KMS-11 (cell line): ENCODE data around the gene OGFOD1.

Experiments
- H2AFZ ChIP-seq: fragments of 200-600 bp; sonication (generic); 2 replicates; pipeline ENCODE4 v1.6.1; 2016; ENCODE audit warnings: antibody characterized with exemption, mixed run types, low read depth
- H3K27ac ChIP-seq: fragments of 200-600 bp; sonication (generic); 2 replicates; pipeline ENCODE4 v1.6.1; 2016; ENCODE audit warnings: mild to moderate bottlenecking, mixed run types
- H3K27me3 ChIP-seq: fragments of 200-600 bp; sonication (generic); 2 replicates; pipeline ENCODE4 v1.6.1; 2017; ENCODE audit warnings: mild to moderate bottlenecking, low read depth, mixed run types, moderate library complexity; ENCODE audit not compliant: insufficient read depth
- H3K36me3 ChIP-seq: fragments of 200-600 bp; sonication (generic); 2 replicates; pipeline ENCODE4 v1.6.1; 2017; ENCODE audit warnings: mild to moderate bottlenecking, mixed run types; ENCODE audit not compliant: insufficient read depth
- H3K4me1 ChIP-seq: fragments of 200-600 bp; sonication (generic); 2 replicates; pipeline ENCODE4 v1.6.1; 2016; ENCODE audit warnings: mild to moderate bottlenecking, low read depth, mixed run types; ENCODE audit not compliant: poor library complexity, severe bottlenecking
- H3K4me2 ChIP-seq: fragments of 200-600 bp; sonication (generic); 2 replicates; pipeline ENCODE4 v1.7.0; 2016; ENCODE audit warnings: mild to moderate bottlenecking, mixed run types
- H3K4me3 ChIP-seq: fragments of 200-600 bp; sonication (generic); IDR thresholded peaks from 2 replicates; pipeline ENCODE4 v1.6.1; 2017; ENCODE audit warnings: low read depth, low read length, mixed read lengths; ENCODE audit not compliant: insufficient read depth
- H3K79me2 ChIP-seq: fragments of 200-600 bp; sonication (generic); 2 replicates; pipeline ENCODE4 v1.6.1; 2016; ENCODE audit warnings: low read depth, mixed run types; ENCODE audit not compliant: insufficient read depth
- H3K9ac ChIP-seq: fragments of 200-600 bp; sonication (generic); 2 replicates; pipeline ENCODE4 v1.6.1; 2016; ENCODE audit warnings: mild to moderate bottlenecking, mixed run types
- H4K20me1 ChIP-seq: fragments of 200-600 bp; sonication (generic); 2 replicates; pipeline ENCODE4 v1.6.1; 2016; ENCODE audit warnings: mild to moderate bottlenecking, mixed run types; ENCODE audit not compliant: insufficient read depth
- TF ChIP-seq, protein P1 (sequence below): fragments of 200-600 bp; sonication (generic); conservative IDR thresholded peaks from 2 replicates; pipeline ENCODE4 v1.6.1; 2017; ENCODE audit warnings: low read depth, mild to moderate bottlenecking, antibody characterized with exemption, low read length, moderate library complexity, mixed read lengths

The OGFOD1 gene

DNA sequence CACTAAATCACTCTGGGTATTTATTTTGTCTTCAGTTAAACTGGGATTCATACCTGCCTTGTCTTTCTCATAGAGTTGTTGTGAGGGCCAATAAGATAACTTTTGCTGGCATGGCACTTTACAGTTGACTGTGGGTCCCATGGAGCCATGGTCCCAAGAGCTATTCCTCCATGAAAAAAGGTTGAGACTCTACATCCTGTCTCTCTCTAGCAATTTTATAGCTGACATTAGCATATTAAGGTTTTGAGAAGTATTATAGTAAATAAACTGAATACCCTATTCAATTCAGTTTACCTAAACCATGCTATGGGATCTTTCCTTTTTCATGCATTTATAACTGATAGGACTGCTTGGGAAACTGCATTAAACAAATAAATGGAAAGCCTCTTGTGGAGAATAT lies 17.4 kb downstream of the OGFOD1 start:
- no peak overlapping the region for H3K4me3 ChIP-seq
- no peaks in the 10 kb centered on the region for H3K79me2 ChIP-seq
- peaks cover 3% of the 10 kb centered on the region; the same call in 1 of the 2 replicates for H3K36me3 ChIP-seq
- H4K20me1 ChIP-seq, result no peaks in the 10 kb centered on the region
- H3K4me1 ChIP-seq, result no peaks in the 10 kb centered on the region
- TF ChIP-seq, protein P1, sequence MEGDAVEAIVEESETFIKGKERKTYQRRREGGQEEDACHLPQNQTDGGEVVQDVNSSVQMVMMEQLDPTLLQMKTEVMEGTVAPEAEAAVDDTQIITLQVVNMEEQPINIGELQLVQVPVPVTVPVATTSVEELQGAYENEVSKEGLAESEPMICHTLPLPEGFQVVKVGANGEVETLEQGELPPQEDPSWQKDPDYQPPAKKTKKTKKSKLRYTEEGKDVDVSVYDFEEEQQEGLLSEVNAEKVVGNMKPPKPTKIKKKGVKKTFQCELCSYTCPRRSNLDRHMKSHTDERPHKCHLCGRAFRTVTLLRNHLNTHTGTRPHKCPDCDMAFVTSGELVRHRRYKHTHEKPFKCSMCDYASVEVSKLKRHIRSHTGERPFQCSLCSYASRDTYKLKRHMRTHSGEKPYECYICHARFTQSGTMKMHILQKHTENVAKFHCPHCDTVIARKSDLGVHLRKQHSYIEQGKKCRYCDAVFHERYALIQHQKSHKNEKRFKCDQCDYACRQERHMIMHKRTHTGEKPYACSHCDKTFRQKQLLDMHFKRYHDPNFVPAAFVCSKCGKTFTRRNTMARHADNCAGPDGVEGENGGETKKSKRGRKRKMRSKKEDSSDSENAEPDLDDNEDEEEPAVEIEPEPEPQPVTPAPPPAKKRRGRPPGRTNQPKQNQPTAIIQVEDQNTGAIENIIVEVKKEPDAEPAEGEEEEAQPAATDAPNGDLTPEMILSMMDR, result no peak
- no peak overlapping the region for H3K27ac ChIP-seq
- no peak overlapping the region for H2AFZ ChIP-seq
- H3K27me3 ChIP-seq, result no peaks in the 10 kb centered on the region
- no peak overlapping the region for H3K9ac ChIP-seq
- H3K4me2 ChIP-seq, result no peak overlapping the region

DNA sequence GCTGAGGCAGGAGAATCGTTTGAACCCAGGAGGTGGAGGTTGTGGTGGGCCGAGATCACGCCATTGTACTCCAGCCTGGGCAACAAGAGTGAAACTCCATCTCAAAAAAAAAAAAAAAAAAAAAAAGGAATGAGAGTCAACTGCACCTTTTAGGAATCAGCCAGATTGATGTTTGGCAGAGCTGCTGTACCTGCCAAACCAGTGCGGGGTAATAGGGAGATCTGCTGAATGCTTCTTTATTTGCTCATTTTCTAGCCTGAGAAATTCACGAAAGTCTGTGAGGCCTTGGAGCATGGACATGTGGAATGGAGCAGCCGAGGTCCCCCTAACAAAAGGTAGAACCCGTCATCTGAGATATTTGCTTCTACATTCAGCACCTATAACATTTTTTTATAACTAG lies 18.4 kb downstream of the OGFOD1 start:
- Histone ChIP-seq H3K4me1 (no peaks in the 10 kb centered on the region), H3K9ac (no peak overlapping the region), H4K20me1 (no peaks in the 10 kb centered on the region), H3K27ac (no peak overlapping the region), H2AFZ (no peak overlapping the region), H3K4me2 (no peak overlapping the region), H3K36me3 (peaks cover 6% of the 10 kb centered on the region; the same call in 1 of the 2 replicates), H3K79me2 (no peaks in the 10 kb centered on the region), H3K27me3 (no peaks in the 10 kb centered on the region), H3K4me3 (no peak overlapping the region)
- TF ChIP-seq, protein P1, result no peak

DNA sequence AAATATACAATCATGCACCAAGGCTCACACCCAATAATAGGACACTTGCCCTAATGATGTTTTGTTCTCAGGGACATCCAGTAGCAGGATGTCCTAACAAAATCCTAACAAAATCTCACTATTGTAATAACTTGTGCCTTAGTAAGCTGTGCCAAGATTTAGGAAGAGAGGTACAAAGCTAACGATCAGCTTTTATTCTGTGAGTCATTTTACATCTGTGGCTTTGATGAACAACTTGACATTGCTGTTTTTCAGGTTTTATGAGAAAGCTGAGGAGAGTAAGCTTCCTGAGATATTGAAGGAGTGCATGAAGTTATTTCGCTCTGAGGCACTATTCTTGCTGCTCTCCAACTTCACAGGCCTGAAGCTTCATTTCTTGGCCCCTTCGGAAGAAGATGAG lies 18.9 kb downstream of the OGFOD1 start:
- Histone ChIP-seq H3K36me3 (peaks cover 6% of the 10 kb centered on the region; the same call in 1 of the 2 replicates), H3K4me3 (no peak overlapping the region), H4K20me1 (no peaks in the 10 kb centered on the region), H3K27me3 (no peaks in the 10 kb centered on the region), H3K9ac (no peak overlapping the region), H3K4me2 (no peak overlapping the region), H3K79me2 (no peaks in the 10 kb centered on the region), H3K27ac (no peak overlapping the region), H2AFZ (no peak overlapping the region), H3K4me1 (no peaks in the 10 kb centered on the region)
- TF ChIP-seq, protein P1, result no peak

DNA sequence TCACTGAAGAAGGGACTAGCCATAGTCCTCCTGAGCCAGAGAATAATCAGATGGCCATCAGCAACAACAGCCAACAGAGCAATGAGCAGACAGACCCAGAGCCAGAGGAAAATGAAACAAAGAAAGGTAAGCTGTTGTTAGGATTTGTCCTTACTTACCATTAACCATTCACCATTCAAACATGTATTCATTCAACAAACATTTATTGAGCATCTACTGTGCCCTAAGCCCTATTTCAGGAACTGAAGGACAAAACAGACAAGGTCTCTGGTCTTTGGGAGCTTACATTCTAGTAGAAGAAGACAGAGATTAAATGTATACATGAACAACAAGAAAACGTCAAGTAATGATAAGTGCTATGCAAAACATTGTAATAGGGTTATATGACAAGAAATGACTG lies 19.3 kb downstream of the OGFOD1 start:
- Histone ChIP-seq H2AFZ (no peak overlapping the region), H3K27me3 (no peaks in the 10 kb centered on the region), H3K36me3 (peaks cover 6% of the 10 kb centered on the region; the same call in 1 of the 2 replicates), H3K4me1 (no peaks in the 10 kb centered on the region), H3K9ac (no peak overlapping the region), H4K20me1 (no peaks in the 10 kb centered on the region), H3K4me3 (no peak overlapping the region), H3K27ac (no peak overlapping the region), H3K4me2 (no peak overlapping the region), H3K79me2 (no peaks in the 10 kb centered on the region)
- TF ChIP-seq, protein P1, result no peak
